ENCODE results near the gene RPS25.
A peak's percentile ranks its signal among the peaks of the same experiment; 100 is the strongest.
"Not testable (repeated sequence)": the region's sequence is repeated elsewhere in the genome, so short reads cannot be mapped to it uniquely, and the experiment has no call there.

The RPS25 gene

DNA sequence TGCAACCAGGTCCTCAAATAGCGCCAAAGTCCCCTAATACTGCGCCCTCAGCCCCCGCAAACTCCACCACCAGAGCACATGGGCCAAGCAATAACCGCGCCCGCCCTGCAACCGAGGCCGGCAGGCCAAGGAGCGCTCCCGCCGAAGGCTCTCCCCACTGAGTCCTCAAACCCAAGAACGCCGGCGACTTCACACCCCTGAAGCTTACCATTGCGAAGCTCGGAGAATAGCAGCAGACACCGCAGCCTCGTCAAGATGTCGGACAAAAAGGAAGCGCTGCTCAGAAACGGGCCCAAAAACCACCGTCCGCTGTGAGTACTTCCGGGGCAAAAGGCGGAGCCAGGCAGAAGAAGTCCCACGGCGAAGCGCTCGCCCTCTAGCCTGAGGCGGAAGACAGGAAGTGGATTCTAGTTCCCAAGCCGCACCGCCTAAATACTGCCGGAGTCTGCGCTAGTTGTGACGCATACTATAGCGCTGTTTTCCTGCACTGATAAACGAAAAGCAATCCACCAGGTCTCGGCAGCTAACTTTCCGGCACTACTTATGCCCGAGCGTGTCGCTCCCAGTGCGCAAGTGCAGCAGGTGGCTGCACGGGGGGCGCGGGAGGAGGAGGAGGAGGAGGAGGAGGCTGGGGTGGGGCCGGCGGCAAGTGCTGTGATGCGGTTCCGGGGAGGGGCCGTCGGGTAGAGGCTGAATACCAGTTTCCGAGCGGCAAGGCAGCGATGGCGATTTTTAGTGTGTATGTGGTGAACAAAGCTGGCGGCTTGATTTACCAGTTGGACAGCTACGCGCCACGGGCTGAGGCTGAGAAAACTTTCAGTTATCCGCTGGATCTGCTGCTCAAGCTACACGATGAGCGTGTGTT is at the start of gene RPS25, which contains the start of gene TRAPPC4:
TSS of gene RPS25 (minus strand) at position 270 of the 865 bp plus-strand sequence. CDS start at position 211, 59 bp downstream.
TSS of gene TRAPPC4 (plus strand) at position 693 of the 865 bp plus-strand sequence. CDS start at position 723, 30 bp downstream.
- DNase-seq = peak; percentile 97

DNA sequence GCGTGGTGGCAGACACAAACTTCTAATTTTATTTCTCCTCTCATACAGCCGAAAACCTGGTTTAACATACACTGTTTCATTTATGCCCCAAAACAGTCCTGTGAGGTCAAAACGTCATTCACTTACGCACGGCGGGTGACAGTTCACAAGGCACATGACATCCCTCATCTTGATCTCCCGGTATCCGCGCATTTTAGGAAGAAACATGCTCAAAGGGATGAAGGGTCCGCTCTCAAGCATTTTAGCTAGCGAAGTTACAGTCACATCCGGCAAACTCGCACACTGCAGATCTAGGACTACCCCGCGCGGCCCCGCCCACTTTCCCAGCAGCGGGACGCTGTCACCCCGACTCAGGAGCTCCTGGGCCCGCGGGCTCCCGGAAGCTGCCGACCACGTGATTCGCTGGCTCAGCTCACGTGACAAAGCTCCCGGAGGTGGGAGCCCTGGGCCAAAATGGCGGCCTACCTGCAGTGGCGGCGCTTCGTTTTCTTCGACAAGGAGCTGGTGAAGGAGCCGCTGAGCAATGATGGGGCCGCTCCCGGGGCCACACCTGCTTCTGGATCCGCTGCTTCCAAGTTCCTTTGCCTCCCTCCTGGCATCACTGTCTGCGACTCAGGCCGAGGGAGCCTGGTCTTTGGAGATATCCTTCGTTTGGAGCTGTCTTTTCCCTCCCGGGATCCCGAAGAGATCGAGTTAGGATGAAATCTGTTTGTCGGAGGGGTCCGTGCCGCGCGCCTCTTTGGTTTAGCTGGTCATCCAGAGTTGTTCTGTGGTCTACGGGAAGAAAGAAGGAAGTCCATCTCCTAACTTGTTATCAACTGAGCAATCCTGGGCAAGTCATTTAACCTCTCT is 49.5 kb upstream of the RPS25 start, which contains the start of gene VPS11:
TSS of gene VPS11 (plus strand) at position 448 of the 852 bp plus-strand sequence. CDS start at position 454, 6 bp downstream.
- peak; percentile 97 for DNase-seq

DNA sequence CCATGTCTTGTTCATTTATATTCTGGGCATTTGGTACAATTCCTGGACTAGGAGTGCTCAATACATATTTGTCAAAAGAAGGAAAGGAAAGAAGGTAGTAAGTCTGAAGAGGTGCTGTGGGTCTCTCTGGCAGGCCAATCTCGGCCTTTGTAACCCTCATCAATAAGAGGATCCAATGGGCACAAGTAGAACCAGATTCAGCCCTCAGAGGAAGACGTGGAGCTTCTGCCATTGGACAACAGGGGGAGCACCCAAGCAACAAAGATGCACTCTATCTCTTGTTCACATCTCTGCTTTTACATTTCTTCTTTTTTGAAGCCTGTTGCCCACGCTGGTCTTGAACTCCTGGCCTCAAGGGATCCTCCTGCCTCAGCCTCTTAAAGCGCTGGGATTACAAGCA is 47.2 kb upstream of the RPS25 start:
- DNase-seq = peak; percentile 13

DNA sequence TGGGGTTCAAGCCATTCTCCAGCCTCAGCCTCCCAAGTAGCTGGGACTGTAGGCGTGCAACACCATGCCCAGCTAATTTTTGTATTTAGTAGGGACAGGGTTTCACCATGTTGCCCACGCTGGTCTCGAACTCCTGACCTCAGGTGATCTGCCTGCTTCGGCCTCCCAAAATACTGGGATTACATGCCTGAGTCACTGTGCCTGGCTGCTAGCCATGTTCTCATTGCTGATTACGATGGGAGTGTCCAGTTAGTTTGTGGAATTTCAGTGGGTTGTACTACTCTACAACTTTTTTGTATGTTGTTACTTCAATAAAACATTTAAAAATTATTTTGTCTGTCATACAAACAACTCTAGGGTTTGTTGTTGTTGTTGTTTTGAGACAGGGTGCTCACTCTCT is 44.6 kb upstream of the RPS25 start:
- DNase-seq = no peak

DNA sequence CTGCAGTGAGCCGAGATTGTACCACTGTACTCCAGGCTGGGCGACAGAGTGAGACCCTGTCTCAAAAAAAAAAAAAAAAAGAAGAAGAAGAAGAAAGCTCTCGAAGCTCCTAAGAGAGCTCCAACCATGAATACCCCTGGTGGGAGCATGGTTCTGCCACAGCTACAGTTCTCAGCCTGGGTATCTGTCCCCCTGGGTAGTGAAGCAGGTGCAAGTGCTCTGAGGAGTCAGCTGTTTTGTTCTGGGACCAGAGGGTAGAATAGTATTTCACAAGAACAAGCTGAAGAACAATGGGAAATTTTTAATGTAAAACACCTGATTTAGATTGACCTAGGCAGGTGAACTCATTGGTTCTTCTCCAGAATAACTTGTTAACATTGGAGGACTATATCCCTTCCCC is 43.1 kb upstream of the RPS25 start:
- DNase-seq = no peak

DNA sequence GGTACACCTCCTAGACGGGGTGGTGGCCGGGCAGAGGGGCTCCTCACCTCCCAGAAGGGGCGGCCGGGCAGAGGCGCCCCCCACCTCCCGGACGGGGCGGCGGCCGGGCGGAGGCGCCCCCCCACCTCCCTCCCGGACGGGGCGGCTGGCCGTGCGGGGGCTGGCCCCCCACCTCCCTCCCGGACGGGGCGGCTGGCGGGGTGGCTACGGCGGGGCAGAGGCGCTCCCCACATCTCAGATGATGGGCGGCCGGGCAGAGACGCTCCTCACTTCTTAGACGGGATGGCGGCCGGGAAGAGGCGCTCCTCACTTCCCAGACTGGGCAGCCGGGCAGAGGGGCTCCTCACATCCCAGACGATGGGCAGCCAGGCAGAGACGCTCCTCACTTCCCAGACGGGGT is 41.0 kb upstream of the RPS25 start:
- not testable (repeated sequence) for DNase-seq

DNA sequence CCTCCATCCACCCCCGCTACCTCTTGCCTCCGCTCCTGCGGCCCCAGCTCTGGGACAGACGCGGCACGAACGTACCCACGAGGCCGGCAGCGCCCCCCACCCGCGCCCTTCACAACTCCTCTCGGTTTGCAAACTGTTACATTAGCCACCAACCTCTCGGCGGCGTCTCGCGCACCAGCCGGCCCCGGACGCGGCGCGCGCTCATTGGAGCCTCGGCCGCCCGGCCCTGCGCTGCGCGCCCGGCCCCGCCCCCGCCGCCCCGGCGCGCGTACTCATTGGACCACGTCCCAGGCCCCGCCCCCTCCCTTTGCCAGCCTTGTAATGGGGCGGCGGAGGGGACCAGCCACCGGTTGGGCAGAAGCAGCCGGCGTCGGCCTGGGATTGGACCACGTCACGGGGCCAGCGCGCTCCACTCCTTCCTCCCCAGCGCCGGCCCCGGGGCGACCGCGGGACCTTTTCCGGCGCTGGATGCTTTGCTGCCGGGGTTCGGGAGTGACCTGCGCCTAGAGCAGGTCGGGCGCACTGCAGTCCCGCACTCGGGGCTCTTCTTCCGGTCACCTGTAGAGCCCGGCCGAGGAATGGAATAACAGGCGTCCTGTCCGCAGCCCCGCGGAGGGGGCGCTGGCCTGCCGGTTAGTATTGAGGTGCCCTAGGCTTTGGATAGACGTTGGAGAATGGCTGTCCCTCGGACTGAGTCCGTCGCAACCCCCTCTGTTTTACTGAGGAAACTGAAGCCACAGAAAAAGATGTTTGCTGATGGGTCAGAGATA is 39.0 kb upstream of the RPS25 start, which contains the start of gene HYOU1:
TSS of gene HYOU1 (minus strand) at position 206 of the 770 bp plus-strand sequence. CDS start 1,045 bp downstream, outside the sequence.
- DNase-seq = peak; percentile 99

DNA sequence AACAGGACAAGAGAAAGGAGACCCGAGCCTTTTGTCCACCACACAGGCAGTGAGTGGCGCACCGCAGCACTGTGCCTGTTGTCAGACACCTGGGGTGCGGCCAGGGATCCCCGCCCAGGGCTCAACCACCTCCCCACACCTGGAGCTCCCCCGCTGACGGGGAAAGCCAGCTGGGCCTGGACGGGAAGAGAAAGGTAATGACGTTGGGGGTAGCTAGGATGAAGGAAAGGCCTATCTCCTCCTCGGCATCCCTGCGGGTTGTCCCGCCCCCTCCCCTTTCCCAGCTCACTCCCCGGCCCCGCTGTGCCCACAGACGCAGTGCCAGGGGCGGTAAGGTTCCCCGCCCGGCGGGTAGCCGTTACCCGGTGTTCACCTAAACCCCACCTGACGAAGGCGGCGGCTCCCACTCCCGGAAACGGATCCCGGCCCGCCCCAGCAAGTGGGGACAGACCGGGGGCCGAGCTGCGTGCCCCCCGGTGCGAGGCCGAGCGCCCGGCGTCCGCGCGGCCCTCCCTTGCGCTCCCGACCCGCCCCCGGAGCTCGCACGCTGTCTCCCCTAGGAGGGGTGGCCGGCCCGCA is 38.4 kb upstream of the RPS25 start:
- DNase-seq = peak; percentile 44

DNA sequence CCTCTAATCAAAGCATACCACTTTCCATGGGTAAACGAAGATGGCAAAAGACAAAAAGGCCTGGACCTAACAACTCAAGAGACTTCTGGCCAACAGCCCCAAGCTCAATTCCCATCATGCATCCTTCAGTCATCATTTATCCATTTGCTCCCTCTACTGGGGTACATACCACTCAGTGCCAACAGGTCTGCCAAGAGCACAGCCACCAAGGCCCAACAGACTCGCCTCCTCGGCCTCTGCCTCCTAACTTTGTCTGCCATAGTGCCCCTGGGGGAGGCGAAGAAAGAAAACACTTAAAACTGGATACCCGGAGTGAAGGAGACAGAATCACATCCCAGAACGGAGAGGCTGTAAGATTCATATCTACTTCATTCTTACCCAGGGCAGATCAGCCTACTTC is 37.8 kb upstream of the RPS25 start:
- peak; percentile 24 for DNase-seq

DNA sequence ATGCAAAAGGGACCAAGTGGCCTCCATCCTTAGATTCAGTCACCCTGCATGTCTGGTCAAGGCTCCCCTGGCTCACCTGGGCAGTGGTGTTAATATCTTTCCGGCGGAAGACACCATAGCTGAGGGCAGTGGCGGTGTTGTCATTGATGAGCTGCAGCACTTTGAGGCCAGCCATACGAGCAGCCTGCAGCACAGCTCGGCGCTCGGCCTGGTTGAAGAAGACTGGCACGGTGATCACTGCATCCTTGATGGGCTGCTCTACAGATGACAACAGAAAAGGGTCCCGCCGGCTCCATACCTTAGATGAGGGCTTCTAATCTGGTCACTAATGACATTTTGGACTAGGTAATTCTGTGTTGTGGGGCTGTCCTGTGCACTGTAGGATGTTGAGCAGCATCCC is 36.3 kb upstream of the RPS25 start:
- DNase-seq = no peak

DNA sequence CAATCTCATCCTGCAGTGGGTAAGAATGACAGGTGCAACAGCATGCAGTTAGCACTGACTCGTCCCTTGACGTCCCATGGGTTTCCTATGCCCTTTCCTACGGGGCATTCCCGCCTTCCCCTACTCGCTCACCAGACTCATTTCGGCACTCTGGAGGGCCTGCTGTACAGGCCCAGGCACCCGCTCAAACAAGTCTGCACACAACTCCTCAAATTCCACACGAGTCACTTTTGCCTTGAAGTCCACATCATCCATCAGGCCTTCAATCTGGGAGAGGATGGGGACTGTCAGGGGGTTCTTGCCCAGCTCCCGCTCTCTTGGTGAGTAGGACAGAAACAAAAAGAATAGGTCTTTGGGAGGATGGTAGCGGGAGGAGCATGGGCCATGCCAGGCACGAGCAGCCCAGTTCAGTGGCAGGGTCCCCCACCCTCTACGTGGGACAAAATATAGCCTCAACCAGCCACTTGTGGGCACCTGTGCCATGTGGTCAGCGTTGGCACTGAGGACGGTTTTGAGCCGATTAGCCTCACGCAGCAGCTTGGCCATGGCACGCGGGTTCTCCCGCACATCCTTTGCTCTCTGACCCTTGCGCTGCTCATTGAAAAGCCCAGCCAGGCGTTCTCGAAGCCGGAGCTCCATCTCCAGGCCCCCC is 34.1 kb upstream of the RPS25 start:
- no peak for DNase-seq

DNA sequence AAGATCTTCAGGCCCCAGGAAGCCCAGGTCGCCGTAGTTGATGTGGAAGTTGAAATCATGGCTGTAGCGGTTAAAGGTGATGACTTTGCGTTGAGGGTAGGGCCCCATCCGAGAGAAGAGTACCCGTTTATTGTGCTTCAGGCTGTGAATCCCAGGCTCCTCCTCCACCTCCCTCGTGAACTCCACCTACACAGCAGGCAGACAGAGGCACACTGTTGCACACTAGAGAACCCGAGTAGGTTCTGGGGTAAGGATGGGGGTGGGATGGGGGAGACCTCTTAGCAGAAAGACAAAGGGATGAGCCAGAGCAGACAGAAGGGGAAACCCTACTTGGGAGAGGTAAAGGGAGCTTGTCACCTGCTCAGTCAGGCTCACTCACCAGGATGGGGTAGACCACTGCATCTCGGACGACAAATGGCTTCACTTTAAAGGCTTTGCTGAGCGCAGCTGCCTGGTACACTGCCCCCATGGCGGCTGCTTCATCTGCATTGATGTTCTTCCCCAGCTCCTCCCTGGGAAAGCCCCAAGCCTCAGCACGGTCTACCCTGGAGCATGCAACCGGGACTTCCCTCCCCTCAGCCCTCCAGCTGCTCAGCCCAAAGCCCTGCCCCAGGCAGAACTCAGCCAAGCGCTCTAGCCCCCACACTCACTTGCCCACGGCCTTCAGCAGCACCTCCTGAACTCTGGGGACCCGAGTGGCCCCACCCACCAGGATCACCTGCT is 33.5 kb upstream of the RPS25 start:
- DNase-seq = peak; percentile 28

DNA sequence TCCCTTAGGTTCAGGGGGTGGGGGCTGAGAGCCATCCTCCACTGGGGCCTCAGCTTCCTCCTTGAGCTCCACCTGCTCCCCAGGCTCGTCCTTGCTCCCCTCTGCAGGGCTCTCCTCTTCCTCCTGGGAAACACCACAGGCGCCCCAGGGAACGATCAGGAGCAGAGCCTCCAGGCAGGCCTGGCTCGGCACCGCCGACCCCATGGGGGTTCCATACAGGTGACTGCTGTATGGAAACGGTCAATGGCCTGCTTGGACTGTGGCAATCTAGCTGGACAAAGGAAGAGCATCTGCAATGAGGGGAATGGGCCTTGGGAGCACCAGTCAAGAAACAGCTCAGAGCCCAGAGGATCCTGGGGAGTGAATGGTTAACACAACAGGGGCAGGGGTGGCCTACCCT is 30.9 kb upstream of the RPS25 start:
- DNase-seq = no peak

DNA sequence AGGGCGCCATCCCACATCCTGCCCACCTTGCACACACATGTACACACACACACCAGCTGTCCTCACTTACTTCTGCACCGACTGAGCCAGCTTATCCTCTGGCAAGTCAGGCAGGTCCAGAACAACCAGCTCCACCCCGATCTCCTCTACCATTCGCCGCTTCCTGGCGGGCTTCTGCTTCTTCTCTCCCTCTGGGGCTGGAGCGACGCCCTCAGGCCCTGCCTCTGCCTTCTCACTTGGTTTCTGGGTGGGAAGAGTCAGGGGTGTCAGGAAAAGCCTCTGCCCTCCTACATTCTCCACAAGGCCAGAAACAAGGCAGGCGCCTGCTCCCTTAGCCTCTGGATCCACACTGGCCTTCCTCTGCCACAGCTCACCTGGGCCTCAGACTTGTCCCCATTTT is 30.5 kb upstream of the RPS25 start:
- DNase-seq = no peak

DNA sequence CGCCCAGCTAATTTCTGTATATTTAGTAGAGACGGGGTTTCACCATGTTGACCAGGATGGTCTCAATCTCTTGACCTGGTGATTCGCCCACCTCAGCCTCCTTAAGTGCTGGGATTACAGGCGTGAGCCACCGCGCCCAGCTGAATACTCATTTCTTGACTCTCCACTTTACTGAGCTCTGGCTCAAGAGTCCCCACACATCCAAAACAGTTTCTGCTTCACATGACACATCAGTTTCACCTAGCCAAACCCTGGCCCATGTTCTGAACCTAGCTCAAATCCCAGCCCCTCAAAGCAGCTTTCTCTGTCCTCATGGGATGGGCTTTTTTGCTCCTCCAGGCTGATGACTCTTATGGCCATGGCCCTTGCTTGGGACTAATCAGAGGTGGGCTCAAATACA is 29.1 kb upstream of the RPS25 start:
- no peak for DNase-seq

DNA sequence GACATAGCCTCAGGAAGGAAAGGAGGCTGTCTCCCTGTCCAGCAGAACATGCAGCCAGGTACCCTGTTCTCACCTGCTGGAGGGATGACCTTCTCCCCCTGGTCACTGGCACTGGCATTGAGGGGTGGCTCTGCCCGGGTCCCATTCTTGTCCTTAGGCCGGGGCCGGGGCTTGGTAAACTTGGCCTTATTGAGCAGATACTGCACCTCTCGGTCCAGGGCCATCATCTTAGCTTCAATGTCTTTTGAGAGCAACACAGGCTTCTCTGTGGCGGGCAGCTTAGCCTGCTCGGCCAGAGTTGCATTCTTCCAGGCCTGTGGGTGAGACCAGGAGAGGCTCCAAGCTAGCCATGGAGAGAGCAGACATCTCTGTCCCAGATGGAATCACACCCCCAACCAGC is 28.3 kb upstream of the RPS25 start:
- no peak for DNase-seq

DNA sequence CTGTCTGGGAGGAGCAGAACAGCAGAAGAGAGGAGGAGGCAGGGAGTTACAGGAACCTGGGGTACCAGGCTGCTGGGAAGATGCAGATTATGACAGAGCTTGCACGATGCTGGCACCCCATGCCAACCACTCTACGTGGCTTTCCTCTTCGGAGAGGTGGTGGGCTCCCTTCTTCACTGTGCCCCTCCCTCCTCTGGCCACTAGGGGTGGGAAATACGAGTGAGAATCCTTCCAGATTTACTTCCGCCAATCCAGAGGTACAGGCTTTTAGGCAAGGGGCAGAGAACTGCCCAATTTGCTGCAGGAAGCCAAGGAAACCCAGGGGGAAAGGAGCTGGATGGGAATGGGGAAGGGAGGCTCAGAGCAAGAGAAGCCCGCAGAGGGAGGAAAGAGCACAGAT is 26.6 kb upstream of the RPS25 start:
- DNase-seq = no peak

DNA sequence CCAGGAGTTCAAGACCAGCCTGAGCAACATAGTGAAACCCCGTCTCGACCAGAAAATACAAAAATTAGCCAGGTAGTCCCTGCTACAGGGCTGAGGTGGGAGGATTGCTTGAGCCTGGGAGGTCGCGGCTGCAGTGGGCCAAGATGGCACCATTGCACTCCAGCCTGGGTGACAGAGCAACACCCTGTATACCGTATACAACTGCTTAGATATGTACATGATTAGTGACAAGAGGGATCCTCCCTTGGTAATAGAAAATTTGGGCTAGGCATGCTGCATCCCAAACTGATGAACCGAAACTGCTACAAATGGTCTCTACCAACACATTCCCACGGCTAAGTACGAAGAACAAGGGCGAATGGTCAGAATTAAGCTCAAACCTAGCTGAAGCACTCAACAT is 24.8 kb upstream of the RPS25 start:
- DNase-seq = no peak

DNA sequence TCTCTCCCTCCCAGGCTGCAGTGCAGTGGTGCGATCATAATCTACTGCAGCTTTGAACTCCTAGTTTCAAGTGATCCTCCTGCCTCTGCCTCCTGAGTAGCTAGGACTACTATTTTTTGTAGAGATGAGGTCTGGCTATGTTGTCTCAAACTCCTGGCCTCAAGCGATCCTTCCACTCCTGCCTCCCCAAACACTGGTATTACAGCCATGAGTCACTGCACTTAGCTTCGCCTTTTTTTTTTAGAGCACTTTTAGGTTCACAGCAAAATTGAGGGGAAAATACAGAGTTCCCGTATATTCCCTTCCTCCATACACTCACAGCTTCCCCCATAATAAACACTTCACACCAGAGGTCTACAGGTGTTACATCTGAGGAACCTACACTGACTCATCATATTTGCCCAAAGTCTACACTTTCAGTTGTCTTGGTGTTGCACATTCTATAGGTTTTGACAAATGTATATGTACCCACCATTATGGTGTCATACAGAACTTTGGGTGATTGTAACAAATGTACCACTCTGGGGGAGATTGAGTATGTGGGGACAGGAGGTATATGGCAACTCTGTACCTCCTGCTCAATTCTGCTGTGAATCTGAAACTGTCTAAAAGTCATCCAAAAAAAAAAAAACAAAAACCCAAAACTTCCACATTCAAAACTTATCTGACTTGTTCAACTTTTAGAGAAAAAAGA is 23.8 kb upstream of the RPS25 start:
- DNase-seq = no peak

DNA sequence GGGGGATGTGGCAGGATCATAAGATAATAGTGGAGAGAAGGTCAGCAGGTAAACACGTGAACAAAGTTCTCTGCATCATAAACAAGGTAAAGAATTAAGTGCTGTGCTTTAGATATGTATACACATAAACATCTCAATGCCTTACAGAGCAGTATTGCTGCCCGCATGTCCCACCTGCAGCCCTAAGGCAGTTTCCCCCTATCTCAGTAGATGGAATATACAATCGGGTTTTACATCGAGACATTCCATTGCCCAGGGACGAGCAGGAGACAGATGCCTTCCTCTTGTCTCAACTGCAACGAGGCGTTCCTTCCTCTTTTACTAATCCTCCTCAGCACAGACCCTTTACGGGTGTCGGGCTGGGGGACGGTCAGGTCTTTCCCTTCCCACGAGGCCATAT is 21.3 kb upstream of the RPS25 start:
- not testable (repeated sequence) for DNase-seq
